ENCODE measurements around the gene RALA. TPM values are rescaled to one million over a fixed set of nuclear protein-coding genes. Genes with fewer than 3 reads are reported as not detected.
"Not testable (repeated sequence)": the region's sequence is repeated elsewhere in the genome, so short reads cannot be mapped to it uniquely, and the experiment has no call there.

Gene RALA
- polyA plus RNA-seq, 3 donors = 9.6 to 29.9 (median 23.6) TPM

- H3K27ac ChIP-seq (ENCODE audit: low read depth, low read length) = no peak overlapping the region
Observed at GRCh38 chr7:39672176-39672575, 48.8 kb downstream of the RALA start.

GRCh38 chr7:39673868-39674267 lies 50.5 kb downstream of the RALA start:
- WGBS, 3 donors = 97 to 99% (median 98%) methylated on average over 3 of the region's 3 CpGs
- H3K27ac ChIP-seq (ENCODE audit: low read depth, low read length) = no peak overlapping the region

GRCh38 chr7:39674406-39674805 lies 51.0 kb downstream of the RALA start:
- no peak overlapping the region for H3K27ac ChIP-seq (ENCODE audit: low read depth, low read length)
- WGBS, 3 donors = 88 to 100% (median 97%) methylated on average over 1 of the region's 1 CpG

- 83 to 93% (median 84%) methylated on average over 2 of the region's 2 CpGs for WGBS, 3 donors
- H3K27ac ChIP-seq (ENCODE audit: low read depth, low read length) = no peak overlapping the region
Observed at GRCh38 chr7:39676346-39676745, 53.0 kb downstream of the RALA start.

GRCh38 chr7:39678930-39679709 lies 55.7 kb downstream of the RALA start:
- 68 to 74% (median 71%) methylated on average over 6 of the region's 6 CpGs for WGBS, 3 donors
- H3K27ac ChIP-seq (ENCODE audit: low read depth, low read length) = no peak overlapping the region

GRCh38 chr7:39679874-39680273 lies 56.5 kb downstream of the RALA start:
- 81 to 96% (median 82%) methylated on average over 9 of the region's 9 CpGs for WGBS, 3 donors
- not testable (repeated sequence) for H3K27ac ChIP-seq (ENCODE audit: low read depth, low read length)

GRCh38 chr7:39681887-39682441 lies 58.6 kb downstream of the RALA start:
- no peak overlapping the region for H3K27ac ChIP-seq (ENCODE audit: low read depth, low read length)
- WGBS, 3 donors = 71 to 77% (median 72%) methylated on average over 3 of the region's 3 CpGs

GRCh38 chr7:39683216-39683845 lies 60.0 kb downstream of the RALA start:
- 58 to 60% (median 59%) methylated on average over 2 of the region's 2 CpGs for WGBS, 3 donors
- H3K27ac ChIP-seq (ENCODE audit: low read depth, low read length) = no peak overlapping the region

- 91 to 97% (median 92%) methylated on average over 3 of the region's 3 CpGs for WGBS, 3 donors
- H3K27ac ChIP-seq (ENCODE audit: low read depth, low read length) = no peak overlapping the region
Observed at GRCh38 chr7:39686261-39686924, 63.0 kb downstream of the RALA start.

GRCh38 chr7:39688611-39689480 lies 65.5 kb downstream of the RALA start:
- 83 to 93% (median 83%) methylated on average over 9 of the region's 9 CpGs for WGBS, 3 donors
- H3K27ac ChIP-seq (ENCODE audit: low read depth, low read length) = no peak overlapping the region

- 78 to 98% (median 89%) methylated on average over 2 of the region's 2 CpGs for WGBS, 3 donors
- no peak overlapping the region for H3K27ac ChIP-seq (ENCODE audit: low read depth, low read length)
Observed at GRCh38 chr7:39691821-39692220, 68.4 kb downstream of the RALA start.

GRCh38 chr7:39693086-39693485 lies 69.7 kb downstream of the RALA start:
- 68 to 94% (median 94%) methylated on average over 4 of the region's 4 CpGs for WGBS, 3 donors

GRCh38 chr7:39693812-39694211 lies 70.4 kb downstream of the RALA start:
- 90 to 94% (median 93%) methylated on average over 2 of the region's 2 CpGs for WGBS, 3 donors
- no peak overlapping the region for H3K27ac ChIP-seq (ENCODE audit: low read depth, low read length)

More at GRCh38 chr7:39693086-39693485, 69.7 kb downstream of the RALA start:
- H3K27ac ChIP-seq (ENCODE audit: low read depth, low read length) = not testable (repeated sequence)

- WGBS, 3 donors = 79 to 87% (median 86%) methylated on average over 3 of the region's 3 CpGs
Observed at GRCh38 chr7:39695852-39696586, 72.6 kb downstream of the RALA start.

GRCh38 chr7:39696631-39697030 lies 73.3 kb downstream of the RALA start:
- no peak overlapping the region for H3K27ac ChIP-seq (ENCODE audit: low read depth, low read length)
- WGBS, 3 donors = 62 to 74% (median 66%) methylated on average over 3 of the region's 3 CpGs

More at GRCh38 chr7:39695852-39696586, 72.6 kb downstream of the RALA start:
- H3K27ac ChIP-seq (ENCODE audit: low read depth, low read length) = no peak overlapping the region

- H3K27ac ChIP-seq (ENCODE audit: low read depth, low read length) = no peak overlapping the region
- 59 to 90% (median 66%) methylated on average over 1 of the region's 1 CpG for WGBS, 3 donors
Observed at GRCh38 chr7:39697483-39697882, 74.1 kb downstream of the RALA start.

GRCh38 chr7:39700165-39700564 lies 76.8 kb downstream of the RALA start:
- 84 to 91% (median 85%) methylated on average over 2 of the region's 2 CpGs for WGBS, 3 donors
- no peak overlapping the region for H3K27ac ChIP-seq (ENCODE audit: low read depth, low read length)

- H3K27ac ChIP-seq (ENCODE audit: low read depth, low read length) = no peak overlapping the region
- 72 to 82% (median 73%) methylated on average over 8 of the region's 8 CpGs for WGBS, 3 donors
Observed at GRCh38 chr7:39700932-39701331, 77.6 kb downstream of the RALA start.

Data from adipose tissue (tissue), 3 donors.